HFF-Myc (cell line): Measurements from ENCODE around the gene ITPKA.
"Not testable (repeated sequence)": the region's sequence is repeated elsewhere in the genome, so short reads cannot be mapped to it uniquely, and the experiment has no call there.

Source experiments
- DNase-seq: peaks from one replicate; pipeline ENCODE4 v3.0.0-alpha.2; 2011; ENCODE audit warnings: low read depth; ENCODE audit errors: extremely low read depth
- H3K4me3 ChIP-seq: replicated peaks from 2 replicates; pipeline ENCODE4 v1.5.1; 2011; ENCODE audit warnings: low read depth, mild to moderate bottlenecking, control low read depth, low read length
- TF ChIP-seq, protein P1 (sequence below): IDR thresholded peaks from 2 replicates; pipeline ENCODE4 v1.5.1; 2012; ENCODE audit warnings: mild to moderate bottlenecking, low read depth, low read length, control low read depth; ENCODE audit errors: missing control alignments

Gene ITPKA

GRCh38 chr15:41493205-41493901 lies at the start of gene ITPKA:
Gene ITPKA, plus strand, starts transcription at chr15:41493874. Its CDS starts 54 bp downstream, at chr15:41493928.
- peak within 1 kb of the TSS; percentile 45 for H3K4me3 ChIP-seq
- TF ChIP-seq, protein P1, sequence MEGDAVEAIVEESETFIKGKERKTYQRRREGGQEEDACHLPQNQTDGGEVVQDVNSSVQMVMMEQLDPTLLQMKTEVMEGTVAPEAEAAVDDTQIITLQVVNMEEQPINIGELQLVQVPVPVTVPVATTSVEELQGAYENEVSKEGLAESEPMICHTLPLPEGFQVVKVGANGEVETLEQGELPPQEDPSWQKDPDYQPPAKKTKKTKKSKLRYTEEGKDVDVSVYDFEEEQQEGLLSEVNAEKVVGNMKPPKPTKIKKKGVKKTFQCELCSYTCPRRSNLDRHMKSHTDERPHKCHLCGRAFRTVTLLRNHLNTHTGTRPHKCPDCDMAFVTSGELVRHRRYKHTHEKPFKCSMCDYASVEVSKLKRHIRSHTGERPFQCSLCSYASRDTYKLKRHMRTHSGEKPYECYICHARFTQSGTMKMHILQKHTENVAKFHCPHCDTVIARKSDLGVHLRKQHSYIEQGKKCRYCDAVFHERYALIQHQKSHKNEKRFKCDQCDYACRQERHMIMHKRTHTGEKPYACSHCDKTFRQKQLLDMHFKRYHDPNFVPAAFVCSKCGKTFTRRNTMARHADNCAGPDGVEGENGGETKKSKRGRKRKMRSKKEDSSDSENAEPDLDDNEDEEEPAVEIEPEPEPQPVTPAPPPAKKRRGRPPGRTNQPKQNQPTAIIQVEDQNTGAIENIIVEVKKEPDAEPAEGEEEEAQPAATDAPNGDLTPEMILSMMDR = no peak
- DNase-seq = no peak

- no peak for DNase-seq
- no peak overlapping the region for H3K4me3 ChIP-seq
- TF ChIP-seq, protein P1 = no peak
These were observed 48.3 kb upstream of the ITPKA start for GRCh38 chr15:41445399-41445798.

- TF ChIP-seq, protein P1 = no peak
- DNase-seq = no peak
- H3K4me3 ChIP-seq = no peak overlapping the region
These were observed 31.4 kb upstream of the ITPKA start for GRCh38 chr15:41462084-41462795.

- no peak for DNase-seq
- no peak overlapping the region for H3K4me3 ChIP-seq
- TF ChIP-seq, protein P1 = no peak
These were observed 28.6 kb upstream of the ITPKA start for GRCh38 chr15:41464889-41465580.

GRCh38 chr15:41465822-41466421 lies 27.8 kb upstream of the ITPKA start:
- H3K4me3 ChIP-seq = no peak overlapping the region

DNA sequence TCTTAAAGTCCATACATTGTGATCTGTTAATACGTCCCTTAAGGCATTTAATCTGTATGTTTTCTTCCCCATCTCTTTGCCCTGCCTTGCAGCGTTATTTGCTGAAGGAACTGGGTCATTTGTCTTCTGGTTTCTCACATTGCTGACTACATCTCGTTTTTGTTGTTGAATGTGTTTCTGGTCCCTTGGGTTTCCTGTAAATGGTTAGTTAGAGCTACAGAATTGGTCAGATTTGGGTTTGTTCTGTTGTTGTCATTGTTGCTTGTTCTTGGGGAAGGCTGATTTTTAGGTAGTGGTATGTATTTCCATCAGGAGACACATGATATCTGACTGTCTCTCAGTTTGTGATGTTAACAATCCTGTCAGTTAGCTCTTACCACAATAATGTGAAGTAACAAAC lies 27.0 kb upstream of the ITPKA start:
- TF ChIP-seq, protein P1 = no peak
- DNase-seq = no peak
- H3K4me3 ChIP-seq = no peak overlapping the region

More at GRCh38 chr15:41465822-41466421, 27.8 kb upstream of the ITPKA start:
- TF ChIP-seq, protein P1 = peak; percentile 97
- DNase-seq = no peak

DNA sequence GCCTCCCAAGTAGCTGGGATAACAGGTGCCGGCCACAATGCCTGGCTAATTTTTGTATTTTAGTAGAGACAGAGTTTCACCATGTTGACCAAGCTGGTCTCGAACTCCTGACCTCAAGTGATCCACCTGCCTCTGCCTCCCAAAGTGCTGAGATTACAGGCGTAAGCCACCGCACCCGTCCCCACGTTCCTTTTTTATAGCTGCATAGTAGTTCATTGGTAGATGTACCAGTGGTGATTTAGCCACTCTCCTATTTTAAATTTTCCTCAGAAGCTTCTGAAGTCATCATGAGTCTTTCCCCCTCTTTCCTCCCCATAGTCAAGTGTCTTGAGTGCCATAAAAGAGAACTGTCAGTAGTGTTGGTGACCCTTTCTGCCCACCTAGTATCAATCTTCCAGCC lies 24.0 kb upstream of the ITPKA start:
- not testable (repeated sequence) for H3K4me3 ChIP-seq, DNase-seq
